SK-N-SH (cell line): ENCODE measurements around the gene BAZ1A. TPM values are rescaled to one million over a fixed set of nuclear protein-coding genes. Genes with fewer than 3 reads are reported as not detected.

Experiments
- CTCF ChIA-PET: fragments of 300-600, 350-600 bp; formaldehyde crosslinking; extraction: SDS; loops from one replicate; lab custom pipeline; 2021; lab: Yijun Ruan, JAX
- POLR2A ChIA-PET: fragments of 350-600 bp; sonication (Branson Sonifier 250); formaldehyde crosslinking; extraction: SDS; loops from one replicate; lab custom pipeline; 2020; ENCODE audit warnings: antibody characterized with exemption, inconsistent platforms; lab: Yijun Ruan, JAX
- DNase-seq: peaks from one replicate; pipeline ENCODE4 v3.0.0; 2012
- H2AFZ ChIP-seq: fragments of 200-600 bp; sonication (generic); 2 replicates; pipeline ENCODE4 v1.8.1; 2016; ENCODE audit warnings: antibody characterized with exemption, mild to moderate bottlenecking, low read depth
- H3F3A ChIP-seq: fragments of 200-600 bp; sonication (generic); replicated peaks from 2 replicates; pipeline ENCODE3; 2016; ENCODE audit warnings: antibody characterized with exemption, mild to moderate bottlenecking; ENCODE audit not compliant: insufficient read depth
- H3K27ac ChIP-seq, 2 experiments: fragments of 200-500 bp in 1 of 2; fragments of 200-600 bp in 1 of 2; sonication (Bioruptor generic) in 1 of 2; sonication (generic), shearing (Covaris generic) in 1 of 2; 2 replicates each; pipeline versions ENCODE4 v1.5.1 to v1.6.1; 2014 to 2016; ENCODE audit warnings: low read depth in 2 of 2, inconsistent platforms in 1 of 2, low read length in 1 of 2, mild to moderate bottlenecking in 1 of 2, mixed read lengths in 1 of 2
- H3K27me3 ChIP-seq: fragments of 200-600 bp; sonication (generic), shearing (Covaris generic); 2 replicates; pipeline ENCODE4 v1.6.1; 2016; ENCODE audit warnings: mixed run types; ENCODE audit not compliant: insufficient read depth
- H3K36me3 ChIP-seq, 2 experiments: fragments of 200-500 bp in 1 of 2; fragments of 200-600 bp in 1 of 2; sonication (Bioruptor generic) in 1 of 2; sonication (generic) in 1 of 2; replicated peaks in 1 of 2; 2 replicates each; pipeline versions ENCODE3 to v1.5.1; 2014 to 2016; ENCODE audit warnings: low read length in 1 of 2, mild to moderate bottlenecking in 1 of 2; ENCODE audit not compliant: insufficient read depth in 2 of 2, control insufficient read depth in 1 of 2
- H3K4me1 ChIP-seq, 2 experiments: fragments of 200-500 bp in 1 of 2; fragments of 200-600 bp in 1 of 2; sonication (Bioruptor generic) in 1 of 2; sonication (generic), shearing (Covaris generic) in 1 of 2; 2 replicates each; pipeline versions ENCODE4 v1.5.1 to v1.6.1; 2014 to 2016; ENCODE audit warnings: low read depth in 1 of 2, low read length in 1 of 2, mixed run types in 1 of 2; ENCODE audit not compliant: insufficient read depth in 2 of 2, control insufficient read depth in 1 of 2
- H3K4me2 ChIP-seq: fragments of 200-600 bp; sonication (generic), shearing (Covaris generic); 2 replicates; pipeline ENCODE4 v1.6.1; 2017; ENCODE audit warnings: mixed run types
- H3K4me3 ChIP-seq, 2 experiments: fragments of 200-500 bp in 1 of 2; fragments of 200-600 bp in 1 of 2; sonication (Bioruptor generic) in 1 of 2; sonication (generic), shearing (Covaris generic) in 1 of 2; 2 replicates each; pipeline versions ENCODE4 v1.5.1 to v1.8.1; 2014 to 2016; ENCODE audit warnings: low read depth in 2 of 2, inconsistent platforms in 1 of 2, low read length in 1 of 2, mild to moderate bottlenecking in 1 of 2, mixed read lengths in 1 of 2, moderate library complexity in 1 of 2
- H3K79me2 ChIP-seq: fragments of 200-600 bp; sonication (generic); 2 replicates; pipeline ENCODE4 v1.8.1; 2017; ENCODE audit warnings: mild to moderate bottlenecking; ENCODE audit not compliant: insufficient read depth
- H3K9ac ChIP-seq: fragments of 200-600 bp; sonication (generic); 2 replicates; pipeline ENCODE4 v1.6.1; 2017; ENCODE audit warnings: mixed run types
- H3K9me2 ChIP-seq: fragments of 200-600 bp; sonication (generic); 2 replicates; pipeline ENCODE4 v1.6.1; 2017; ENCODE audit warnings: mixed run types
- H3K9me3 ChIP-seq: fragments of 200-600 bp; sonication (generic); 2 replicates; pipeline ENCODE4 v1.6.1; 2017; ENCODE audit warnings: mixed run types, mild to moderate bottlenecking, moderate library complexity
- H4K20me1 ChIP-seq: fragments of 200-600 bp; sonication (generic); 2 replicates; pipeline ENCODE4 v1.6.1; 2017; ENCODE audit warnings: mild to moderate bottlenecking, mixed run types; ENCODE audit not compliant: insufficient read depth
- CHD2 ChIP-seq: fragments of 150-350 bp; IDR thresholded peaks from 2 replicates; pipeline ENCODE4 v1.6.1; 2018; ENCODE audit warnings: low read length; ENCODE audit not compliant: partially characterized antibody
- ELF1 ChIP-seq: IDR thresholded peaks from 2 replicates; pipeline ENCODE4 v1.4.0; 2012
- EP300 ChIP-seq, 2 experiments: IDR thresholded peaks; 2 replicates each; pipeline versions ENCODE4 v1.4.0 to v1.6.1; 2012; ENCODE audit warnings: borderline replicate concordance in 1 of 2, low read depth in 1 of 2, low read length in 1 of 2
- FOSL2 ChIP-seq: IDR thresholded peaks from 2 replicates; pipeline ENCODE4 v1.4.0; 2012; ENCODE audit warnings: low read depth, mild to moderate bottlenecking, moderate library complexity, borderline replicate concordance
- GATA2 ChIP-seq: sonication (generic); formaldehyde crosslinking; IDR thresholded peaks from 2 replicates; pipeline ENCODE4 v1.5.0; 2020; ENCODE audit warnings: mild to moderate bottlenecking, missing genetic modification reagents
- NRF1 ChIP-seq: IDR thresholded peaks from 2 replicates; pipeline ENCODE4 v1.6.1; 2012; ENCODE audit warnings: low read depth, mild to moderate bottlenecking, low read length
- PBX3 ChIP-seq: IDR thresholded peaks from 2 replicates; pipeline ENCODE4; 2012
- RAD21 ChIP-seq: IDR thresholded peaks from 2 replicates; pipeline ENCODE4 v1.6.1; 2012; ENCODE audit warnings: mild to moderate bottlenecking, low read length
- RCOR1 ChIP-seq: fragments of 150-350 bp; IDR thresholded peaks from 2 replicates; pipeline ENCODE4 v1.6.1; 2017; ENCODE audit warnings: antibody characterized with exemption, low read length
- RFX5 ChIP-seq: IDR thresholded peaks from 2 replicates; pipeline ENCODE4 v1.6.1; 2012; ENCODE audit warnings: mild to moderate bottlenecking, improper control_type of control experiment, low read length
- SIN3A ChIP-seq: IDR thresholded peaks from 2 replicates; pipeline ENCODE4 v1.6.1; 2012; ENCODE audit warnings: low read depth, mild to moderate bottlenecking, low read length, moderate library complexity, borderline replicate concordance
- TAF1 ChIP-seq: IDR thresholded peaks from 2 replicates; pipeline ENCODE4 v1.6.1; 2012; ENCODE audit warnings: low read depth, mild to moderate bottlenecking, low read length, moderate library complexity, borderline replicate concordance
- TEAD4 ChIP-seq: IDR thresholded peaks from 2 replicates; pipeline ENCODE4 v1.4.0; 2012; ENCODE audit warnings: mild to moderate bottlenecking, borderline replicate concordance; ENCODE audit not compliant: insufficient read depth
- USF1 ChIP-seq: IDR thresholded peaks from 2 replicates; pipeline ENCODE4 v1.4.0; 2012; ENCODE audit warnings: low read depth, borderline replicate concordance
- YY1 ChIP-seq: IDR thresholded peaks from 2 replicates; pipeline ENCODE4 v1.4.0; 2012; ENCODE audit warnings: low read depth, mild to moderate bottlenecking
- WGBS: methylation state at CpG from one replicate; pipeline ENCODE4 v1.1.6; 2017; ENCODE audit warnings: low lambda C conversion rate; 5-methylcytosine and 5-hydroxymethylcytosine counted together
- polyA plus RNA-seq, 3 experiments: library from polyadenylated mRNA; depleted of rRNA; stranded (reverse); fragments of >200 nt; gene quantifications; 2 replicates each; pipeline ENCODE4 v1.2.3, GENCODE V29; 2012

The BAZ1A gene
- polyA plus RNA-seq, 1 of the 3 experiments (the other 2 are of a cell fraction) = 17.4 TPM

DNA sequence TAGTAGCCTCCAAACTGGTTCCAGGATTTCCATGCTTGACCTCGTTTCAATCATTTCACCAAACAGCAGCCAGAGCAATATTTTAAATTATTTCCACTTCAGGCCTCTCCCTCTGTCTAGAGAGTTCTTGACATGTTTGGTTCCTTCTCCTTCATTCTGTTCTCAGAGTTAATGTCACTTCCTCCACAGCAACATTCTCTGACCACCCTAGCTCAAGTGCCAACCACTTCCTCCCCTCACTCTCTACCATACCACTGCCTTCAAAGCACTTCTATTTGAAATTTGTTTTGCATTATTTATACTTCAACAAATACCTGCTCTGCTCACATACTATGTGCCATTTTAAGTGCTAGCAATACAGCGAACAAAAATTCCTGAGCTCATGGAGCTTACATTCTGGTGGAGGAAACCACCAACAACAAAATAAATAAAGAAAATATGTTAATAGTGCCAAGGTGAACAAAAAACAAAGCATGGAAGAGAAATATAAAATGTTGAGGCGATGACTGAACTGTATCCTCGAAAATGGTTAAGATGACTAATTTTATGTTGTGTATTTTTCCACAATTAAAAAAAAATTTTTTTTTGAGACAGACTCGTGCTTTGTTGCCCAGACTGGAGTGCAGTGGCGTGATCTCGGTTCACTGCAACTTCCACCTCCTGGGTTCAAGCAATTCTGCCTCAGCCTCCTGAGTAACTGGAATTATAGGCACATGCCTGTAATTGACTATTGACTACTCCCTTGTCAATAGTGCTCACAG, 17.3 kb downstream of the BAZ1A start:
- Histone ChIP-seq H3K36me3 (peaks cover 4 to 49% of the 10 kb centered on the region in 2 experiments), H3K9ac (no peak overlapping the region), H3K9me3 (no peaks in the 10 kb centered on the region), H3F3A (peaks cover 14% of the 10 kb centered on the region), H3K4me3 (no peak overlapping the region), H3K27me3 (no peaks in the 10 kb centered on the region), H2AFZ (no peak overlapping the region), H4K20me1 (no peaks in the 10 kb centered on the region), H3K4me1 (no peaks in the 10 kb centered on the region), H3K79me2 (peaks cover 53% of the 10 kb centered on the region)
- CTCF ChIA-PET = no interaction called here
- POLR2A ChIA-PET = no interaction called here
- WGBS = 90% methylated on average over 7 of the region's 7 CpGs
- TF ChIP-seq YY1 (no peak), FOSL2 (no peak), RFX5 (no peak), EP300 (IDR thresholded peaks at IDR 0.05; ENCODE audit: borderline replicate concordance in 1 of 2, low read depth in 1 of 2, low read length in 1 of 2) (no peak), USF1 (no peak), ELF1 (no peak), CHD2 (no peak), TEAD4 (no peak), SIN3A (no peak), TAF1 (no peak), RAD21 (no peak)
- TF ChIP-seq, all 33 proteins: peak for 0
- H3K27ac ChIP-seq = no peak overlapping the region
- no peak for DNase-seq
- H3K4me2 ChIP-seq = no peak overlapping the region
- H3K9me2 ChIP-seq = no peaks in the 10 kb centered on the region

GRCh38 chr14:34853041-34853440, 22.1 kb downstream of the BAZ1A start:
- H3K9ac ChIP-seq = no peak overlapping the region
- POLR2A ChIA-PET = no interaction called here
- no peaks in the 10 kb centered on the region for H3K4me1 ChIP-seq
- H3K27me3 ChIP-seq = no peaks in the 10 kb centered on the region
- peaks cover 10% of the 10 kb centered on the region for H3F3A ChIP-seq
- H3K79me2 ChIP-seq = peaks cover 38% of the 10 kb centered on the region; the same call in 1 of the 2 replicates
- no peak overlapping the region for H3K4me3 ChIP-seq
- H2AFZ ChIP-seq = no peak overlapping the region
- H4K20me1 ChIP-seq = no peaks in the 10 kb centered on the region
- H3K9me2 ChIP-seq = no peaks in the 10 kb centered on the region
- H3K9me3 ChIP-seq = no peaks in the 10 kb centered on the region
- no peak overlapping the region for H3K27ac ChIP-seq
- H3K4me2 ChIP-seq = no peak overlapping the region
- H3K36me3 ChIP-seq = peaks cover 0 to 39% of the 10 kb centered on the region in 2 experiments
- no peak for DNase-seq
- TF ChIP-seq RAD21 (no peak), RCOR1 (no peak), FOSL2 (no peak), NRF1 (no peak), PBX3 (no peak), GATA2 (no peak)
- CTCF ChIA-PET = interaction anchor here (0.9 to 1.0 kb wide), 2 partner anchors 8 to 20 kb away, joined by 3 to 4 read pairs; no protein-coding TSS in a partner anchor
